ENCODE results near the gene ABCA13.
"Not testable (repeated sequence)": the region's sequence is repeated elsewhere in the genome, so short reads cannot be mapped to it uniquely, and the experiment has no call there.

The ABCA13 gene

DNA sequence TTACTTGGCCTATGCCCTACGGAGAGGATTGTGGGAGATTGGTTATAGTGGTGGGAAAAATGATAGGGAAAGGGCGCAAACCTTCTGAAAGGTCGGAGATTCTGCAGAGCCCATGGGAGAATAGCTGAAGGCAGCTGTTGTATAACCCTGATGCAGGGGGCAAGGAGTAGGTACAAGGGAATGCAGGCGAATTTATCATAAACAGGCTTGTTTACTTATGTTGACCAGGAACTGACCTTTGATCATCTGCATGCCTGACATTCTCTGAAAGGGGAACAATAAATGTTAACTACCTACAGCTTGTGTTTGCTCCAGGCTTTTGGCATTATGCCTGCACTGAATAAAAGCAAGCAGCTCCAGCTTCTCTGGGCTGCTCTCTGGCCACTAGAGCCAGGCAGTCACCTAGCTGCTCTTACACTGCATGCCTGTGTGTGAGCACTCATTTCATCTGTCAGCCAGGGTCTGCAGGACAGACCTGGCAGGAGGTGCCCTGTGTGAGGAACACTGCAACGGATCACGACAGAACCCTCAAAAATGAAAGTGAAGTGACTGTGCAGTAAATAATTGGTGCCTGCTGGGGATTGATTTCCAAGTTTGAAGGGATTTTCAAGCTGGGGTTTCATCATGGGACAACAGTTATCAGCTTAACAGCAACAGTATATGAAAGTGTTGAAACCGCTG, 31.1 kb upstream of the ABCA13 start:
- TF ChIP-seq, protein P1, sequence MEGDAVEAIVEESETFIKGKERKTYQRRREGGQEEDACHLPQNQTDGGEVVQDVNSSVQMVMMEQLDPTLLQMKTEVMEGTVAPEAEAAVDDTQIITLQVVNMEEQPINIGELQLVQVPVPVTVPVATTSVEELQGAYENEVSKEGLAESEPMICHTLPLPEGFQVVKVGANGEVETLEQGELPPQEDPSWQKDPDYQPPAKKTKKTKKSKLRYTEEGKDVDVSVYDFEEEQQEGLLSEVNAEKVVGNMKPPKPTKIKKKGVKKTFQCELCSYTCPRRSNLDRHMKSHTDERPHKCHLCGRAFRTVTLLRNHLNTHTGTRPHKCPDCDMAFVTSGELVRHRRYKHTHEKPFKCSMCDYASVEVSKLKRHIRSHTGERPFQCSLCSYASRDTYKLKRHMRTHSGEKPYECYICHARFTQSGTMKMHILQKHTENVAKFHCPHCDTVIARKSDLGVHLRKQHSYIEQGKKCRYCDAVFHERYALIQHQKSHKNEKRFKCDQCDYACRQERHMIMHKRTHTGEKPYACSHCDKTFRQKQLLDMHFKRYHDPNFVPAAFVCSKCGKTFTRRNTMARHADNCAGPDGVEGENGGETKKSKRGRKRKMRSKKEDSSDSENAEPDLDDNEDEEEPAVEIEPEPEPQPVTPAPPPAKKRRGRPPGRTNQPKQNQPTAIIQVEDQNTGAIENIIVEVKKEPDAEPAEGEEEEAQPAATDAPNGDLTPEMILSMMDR (IDR thresholded peaks at IDR 0.05), result no peak
- Histone ChIP-seq H3K9me3 (no peaks in the 10 kb centered on the region), H3K4me1 (no peaks in the 10 kb centered on the region), H3K27me3 (no peaks in the 10 kb centered on the region), H3K36me3 (no peaks in the 10 kb centered on the region), H3K27ac (no peak overlapping the region), H3K4me3 (no peak overlapping the region)
- intact Hi-C loops (cut with DNase I; ENCODE audit: low total_unique reads), result no loop called here
- DNase-seq, result no peak

- Histone ChIP-seq H3K36me3 (no peaks in the 10 kb centered on the region), H3K27me3 (no peaks in the 10 kb centered on the region), H3K27ac (no peak overlapping the region), H3K4me1 (no peaks in the 10 kb centered on the region), H3K4me3 (no peak overlapping the region), H3K9me3 (no peaks in the 10 kb centered on the region)
- no peak for DNase-seq
- intact Hi-C loops (cut with DNase I; ENCODE audit: low total_unique reads), result no loop called here
- TF ChIP-seq, protein P1 (IDR thresholded peaks at IDR 0.05), result no peak
Measured at GRCh38 chr7:48141521-48141920, 29.7 kb upstream of the ABCA13 start.

DNA sequence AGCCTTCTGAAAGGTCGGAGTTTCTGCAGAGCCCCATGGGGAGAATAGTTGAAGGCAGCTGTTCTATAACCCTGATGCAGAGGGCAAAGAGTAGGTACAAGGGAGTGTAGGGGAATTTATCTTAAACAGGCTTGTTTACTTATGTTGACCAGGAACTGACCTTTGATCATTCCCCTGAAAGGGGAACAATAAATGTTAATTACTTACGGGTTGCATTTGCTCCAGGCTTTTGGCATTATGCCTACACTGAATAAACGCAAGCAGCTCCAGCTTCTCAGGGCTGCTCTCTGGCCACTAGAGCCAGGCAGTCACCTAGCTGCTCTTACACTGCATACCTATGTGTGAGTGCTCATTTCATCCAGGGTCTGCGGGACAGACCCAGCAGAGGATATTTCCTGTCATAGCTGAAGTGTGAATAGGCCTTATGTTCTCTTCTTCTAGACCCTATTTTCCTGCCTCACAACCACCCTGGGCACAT, 26.9 kb upstream of the ABCA13 start:
- TF ChIP-seq, protein P1 (IDR thresholded peaks at IDR 0.05), result no peak
- H3K27me3 ChIP-seq, result peaks cover 0 to 9% of the 10 kb centered on the region in 2 donors
- H3K36me3 ChIP-seq, result no peaks in the 10 kb centered on the region
- H3K4me1 ChIP-seq, result no peaks in the 10 kb centered on the region
- H3K9me3 ChIP-seq, result no peaks in the 10 kb centered on the region
- intact Hi-C loops (cut with DNase I; ENCODE audit: low total_unique reads), result no loop called here
- no peak overlapping the region for H3K4me3 ChIP-seq
- H3K27ac ChIP-seq, result no peak overlapping the region
- no peak for DNase-seq

- Histone ChIP-seq H3K4me3 (no peak overlapping the region), H3K4me1 (no peaks in the 10 kb centered on the region)
Measured at GRCh38 chr7:48147078-48147591, 24.1 kb upstream of the ABCA13 start.

GRCh38 chr7:48147690-48148089, 23.6 kb upstream of the ABCA13 start:
- H3K4me1 ChIP-seq; H3K27ac ChIP-seq; H3K9me3 ChIP-seq; intact Hi-C loops (cut with DNase I; ENCODE audit: low total_unique reads); H3K27me3 ChIP-seq; H3K36me3 ChIP-seq; DNase-seq; H3K4me3 ChIP-seq: not testable (repeated sequence)

More at GRCh38 chr7:48147078-48147591, 24.1 kb upstream of the ABCA13 start:
- TF ChIP-seq, protein P1 (IDR thresholded peaks at IDR 0.05), result no peak
- DNase-seq, result no peak
- intact Hi-C loops (cut with DNase I; ENCODE audit: low total_unique reads), result no loop called here
- no peak overlapping the region for H3K27ac ChIP-seq
- H3K9me3 ChIP-seq, result no peaks in the 10 kb centered on the region
- H3K36me3 ChIP-seq, result no peaks in the 10 kb centered on the region
- peaks cover 0 to 9% of the 10 kb centered on the region in 2 donors for H3K27me3 ChIP-seq

GRCh38 chr7:48148311-48148710, 22.9 kb upstream of the ABCA13 start:
- Histone ChIP-seq H3K27me3 (peaks cover 0 to 9% of the 10 kb centered on the region in 2 donors), H3K4me1 (no peaks in the 10 kb centered on the region), H3K36me3 (no peaks in the 10 kb centered on the region), H3K9me3 (no peaks in the 10 kb centered on the region), H3K27ac (no peak overlapping the region), H3K4me3 (no peak overlapping the region)
- DNase-seq, result no peak
- intact Hi-C loops (cut with DNase I; ENCODE audit: low total_unique reads), result no loop called here
- TF ChIP-seq, protein P1 (IDR thresholded peaks at IDR 0.05), result no peak
